Activated T-helper 1 cell treated with anti-CD3 and anti-CD28 coated beads, Interleukin-2, amount 50 U/mL, for 16 hours (primary cell): ENCODE results near the gene ZNF69.

Experiments used
- DNase-seq, 2 donors: peaks; one replicate each; pipeline ENCODE4 v3.0.0-alpha.2; 2020; ENCODE audit warnings: low read depth in 1 of 2, low spot score in 1 of 2

Gene ZNF69

DNA sequence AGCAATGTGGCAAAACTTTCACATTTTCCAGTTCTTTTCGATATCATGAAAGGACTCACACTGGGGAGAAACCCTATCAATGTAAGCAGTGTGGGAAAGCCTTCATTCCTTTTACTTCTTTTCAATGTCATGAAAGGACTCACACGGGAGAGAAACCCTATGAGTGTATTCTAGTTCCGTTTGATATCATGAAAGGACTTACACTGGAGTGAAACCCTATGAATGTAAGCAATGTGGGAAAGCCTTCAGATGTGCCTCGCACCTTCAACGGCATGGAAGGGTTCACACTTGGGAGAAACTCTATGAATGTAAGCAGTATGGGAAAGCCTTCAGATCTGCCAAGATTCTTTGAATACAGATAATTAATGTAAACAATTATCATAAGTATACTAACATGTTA lies 62.7 kb downstream of the ZNF69 start:
- DNase-seq: no peak
